Measurements from ENCODE around the gene STARD13. TPM values are rescaled to one million over a fixed set of nuclear protein-coding genes. Genes with fewer than 3 reads are reported as not detected.

STARD13 gene
- total and polyA plus RNA-seq, 8 donors: 4.4 to 158 (median 44.0) TPM

GRCh38 chr13:33114146-33114545, 171.4 kb downstream of the STARD13 start:
- no peak for DNase-seq
- Histone ChIP-seq H3K4me1 (peaks cover 52 to 99% (median 80%) of the 10 kb centered on the region in 4 donors), H3K27ac (peak overlapping the region; percentile 44 to 75 (median 68)), H3K27me3 (no peaks in the 10 kb centered on the region), H3K36me3 (peaks cover 6 to 77% (median 55%) of the 10 kb centered on the region in 4 donors), H3K4me3 (no peak overlapping the region), H3K9me3 (no peaks in the 10 kb centered on the region)
- no peak for TF ChIP-seq CTCF (IDR thresholded peaks at IDR 0.05)
- no peak for TF ChIP-seq POLR2A (IDR thresholded peaks at IDR 0.05)
- 31 to 66% (median 47%) methylated on average over 5 of the region's 5 CpGs for WGBS, 5 donors
- intact Hi-C loops (cut with DNase I; ENCODE audit: low total_unique reads): no loop called here

- Histone ChIP-seq H3K4me1 (peaks cover 48 to 96% (median 79%) of the 10 kb centered on the region in 4 donors), H3K4me3 (no peak overlapping the region), H3K36me3 (peaks cover 6 to 77% (median 48%) of the 10 kb centered on the region in 4 donors), H3K27me3 (no peaks in the 10 kb centered on the region), H3K9me3 (no peaks in the 10 kb centered on the region), H3K27ac (peak overlapping the region; percentile 4 to 75 (median 68))
- WGBS, 5 donors: 69 to 89% (median 82%) methylated on average over 12 of the region's 12 CpGs
- DNase-seq: no peak
- TF ChIP-seq POLR2AphosphoS5 (IDR thresholded peaks at IDR 0.05) (peak in 1 of 3 donors; percentile 4), EP300 (IDR thresholded peaks at IDR 0.05) (no peak)
- intact Hi-C loops (cut with DNase I; ENCODE audit: low total_unique reads): no loop called here
Observed at GRCh38 chr13:33112766-33113165, 172.8 kb downstream of the STARD13 start.

- no peak overlapping the region for H3K4me3 ChIP-seq
- H3K4me1 ChIP-seq: peaks cover 40 to 100% (median 80%) of the 10 kb centered on the region in 4 donors
- TF ChIP-seq CTCF (IDR thresholded peaks at IDR 0.05): no peak
- TF ChIP-seq POLR2A (IDR thresholded peaks at IDR 0.05): no peak
- no peak for TF ChIP-seq EP300 (IDR thresholded peaks at IDR 0.05)
- no peak for TF ChIP-seq POLR2AphosphoS5 (IDR thresholded peaks at IDR 0.05)
- H3K9me3 ChIP-seq: no peaks in the 10 kb centered on the region
- peak overlapping the region in 4 of 5 donors; percentile 44 to 75 (median 71) for H3K27ac ChIP-seq
- H3K27me3 ChIP-seq: no peaks in the 10 kb centered on the region
- DNase-seq: peak in 1 of 2 donors; percentile 43
- H3K36me3 ChIP-seq: peaks cover 8 to 78% (median 54%) of the 10 kb centered on the region in 4 donors
- whole genome bisulfite sequencing, 5 donors: 59 to 68% (median 65%) methylated on average over 9 of the region's 9 CpGs
- intact Hi-C loops (cut with DNase I; ENCODE audit: low total_unique reads): no loop called here
Observed at GRCh38 chr13:33111414-33112110, 174.0 kb downstream of the STARD13 start.

- Histone ChIP-seq H3K4me1 (peaks cover 34 to 93% (median 75%) of the 10 kb centered on the region in 4 donors), H3K4me3 (no peak overlapping the region), H3K9me3 (no peaks in the 10 kb centered on the region), H3K27me3 (no peaks in the 10 kb centered on the region), H3K27ac (peak overlapping the region; percentile 44 to 75 (median 68)), H3K36me3 (peaks cover 14 to 80% (median 57%) of the 10 kb centered on the region in 4 donors)
- DNase-seq: no peak
- WGBS, 5 donors: 26 to 58% (median 47%) methylated on average over 14 of the region's 14 CpGs
- intact Hi-C loops (cut with DNase I; ENCODE audit: low total_unique reads): no loop called here
- TF ChIP-seq POLR2A (IDR thresholded peaks at IDR 0.05) (no peak), CTCF (IDR thresholded peaks at IDR 0.05) (no peak), EP300 (IDR thresholded peaks at IDR 0.05) (no peak), POLR2AphosphoS5 (IDR thresholded peaks at IDR 0.05) (no peak)
Observed at GRCh38 chr13:33110713-33111413, 174.7 kb downstream of the STARD13 start.

Data from stomach (tissue), 9 donors.